Mesenteric fat pad (tissue), 1 donor: ENCODE data around the gene CREB5. TPM values are rescaled to one million over a fixed set of nuclear protein-coding genes. Genes with fewer than 3 reads are reported as not detected.
"Not testable (repeated sequence)": the region's sequence is repeated elsewhere in the genome, so short reads cannot be mapped to it uniquely, and the experiment has no call there.

Experiments
- DNase-seq: peaks from one replicate; pipeline ENCODE4 v3.0.0-alpha.2; 2020; ENCODE audit warnings: low spot score
- total RNA-seq: library from RNA; stranded (reverse); fragmentation: NEBNext Ultra II Directional; extraction: Animal tissue kit (Norgen Biotek cat#: 25700); gene quantifications from one replicate; pipeline ENCODE4 v1.2.1, GENCODE V29; 2021
- donor health status: DM: yes; HTN: yes; CAD: no.

CREB5 gene
- total RNA-seq, 1 donor from 2014 or later, result 45.3 TPM

- no peak for DNase-seq
These were observed 391.8 kb downstream of the CREB5 start for GRCh38 chr7:28804157-28804556.

DNA sequence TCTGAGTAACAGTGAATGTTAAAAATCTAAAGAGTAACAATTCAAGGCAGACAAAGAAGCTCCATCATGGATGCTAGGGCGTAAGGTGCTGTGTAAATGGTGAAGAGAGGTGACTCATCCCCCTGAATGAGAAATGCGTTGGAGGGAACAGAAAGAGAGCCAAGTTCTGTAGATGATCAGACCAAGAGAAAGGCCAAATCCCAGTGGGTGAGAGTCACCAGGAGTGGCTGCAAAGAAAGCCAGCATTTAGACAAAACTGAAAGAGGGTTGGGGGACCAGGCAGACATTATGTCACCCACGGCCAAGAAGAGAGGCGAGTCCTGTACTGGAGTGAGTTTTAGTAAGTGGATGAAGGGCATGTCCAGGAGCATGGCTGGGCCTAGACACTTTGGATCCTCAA, 392.7 kb downstream of the CREB5 start:
- no peak for DNase-seq

- DNase-seq, result no peak
These were observed 394.5 kb downstream of the CREB5 start for GRCh38 chr7:28806841-28807240.

DNA sequence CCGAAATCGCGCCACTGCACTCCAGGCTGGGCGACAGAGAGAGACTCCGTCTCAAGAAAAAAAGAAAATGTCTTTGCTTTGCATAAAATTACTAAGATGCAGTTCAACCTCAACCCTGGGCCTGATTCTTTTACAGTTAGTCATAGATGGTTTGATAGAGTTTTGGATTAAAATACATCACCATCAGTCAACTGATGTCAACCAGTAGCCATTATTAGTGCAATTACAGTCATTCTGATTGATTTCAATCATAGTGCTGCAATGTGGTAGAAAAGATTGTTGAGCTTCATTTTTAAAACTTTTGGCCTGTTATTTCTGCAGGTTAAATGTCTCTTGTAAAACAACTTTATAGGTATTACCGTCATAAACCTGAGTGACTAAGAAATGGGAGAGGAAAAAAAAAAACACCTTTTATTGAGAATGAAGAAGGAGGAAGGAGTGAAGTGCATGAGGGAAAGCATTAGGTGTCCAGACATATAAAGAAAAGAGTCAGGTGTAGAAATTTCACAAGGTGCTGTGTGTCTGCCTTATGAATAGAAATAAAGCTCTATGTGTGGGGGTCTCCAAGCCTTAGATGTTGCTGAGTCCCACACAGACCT, 395.2 kb downstream of the CREB5 start:
- DNase-seq, result no peak

DNA sequence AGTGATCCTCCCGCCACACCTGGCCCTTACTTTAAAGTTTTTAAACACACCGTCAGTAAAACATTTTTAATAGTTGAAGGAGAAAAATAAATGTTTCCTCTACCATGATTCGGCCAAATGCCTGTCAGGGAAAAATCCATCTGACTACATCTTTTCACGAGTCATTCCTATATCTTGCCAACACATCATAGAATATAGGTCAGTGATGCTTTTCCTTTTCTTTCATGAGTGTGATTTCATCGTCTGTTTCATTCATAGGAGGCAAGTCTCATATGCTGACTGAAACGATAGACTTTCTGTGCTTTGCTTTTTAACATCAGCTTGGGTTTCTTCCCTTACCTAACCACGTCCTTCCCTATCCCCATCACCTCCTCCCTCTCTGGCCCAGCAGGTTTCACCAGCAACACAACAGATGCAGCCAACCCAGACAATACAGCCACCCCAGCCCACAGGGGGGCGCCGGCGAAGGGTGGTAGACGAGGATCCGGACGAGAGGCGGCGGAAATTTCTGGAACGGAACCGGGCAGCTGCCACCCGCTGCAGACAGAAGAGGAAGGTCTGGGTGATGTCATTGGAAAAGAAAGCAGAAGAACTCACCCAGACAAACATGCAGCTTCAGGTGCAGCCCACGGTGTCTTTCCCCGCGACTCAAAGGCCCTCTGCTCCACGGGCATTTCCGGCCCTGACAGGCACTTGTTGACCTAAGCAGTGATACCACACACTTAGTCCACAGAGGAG, 396.6 kb downstream of the CREB5 start:
- DNase-seq, result no peak

GRCh38 chr7:28811008-28811407, 398.7 kb downstream of the CREB5 start:
- DNase-seq, result no peak

- DNase-seq, result no peak
These were observed 399.5 kb downstream of the CREB5 start for GRCh38 chr7:28811701-28812430.

- DNase-seq, result no peak
These were observed 400.3 kb downstream of the CREB5 start for GRCh38 chr7:28812616-28813015.

GRCh38 chr7:28813243-28813962, 401.1 kb downstream of the CREB5 start:
- no peak for DNase-seq

GRCh38 chr7:28815369-28815927, 403.1 kb downstream of the CREB5 start:
- DNase-seq, result no peak

GRCh38 chr7:28815928-28816373, 403.6 kb downstream of the CREB5 start:
- DNase-seq, result no peak

GRCh38 chr7:28818996-28819395, 406.7 kb downstream of the CREB5 start:
- no peak for DNase-seq

GRCh38 chr7:28823582-28823981, 411.3 kb downstream of the CREB5 start:
- DNase-seq, result no peak

GRCh38 chr7:28825817-28826448, 413.6 kb downstream of the CREB5 start:
- DNase-seq, result not testable (repeated sequence)

GRCh38 chr7:28830846-28831245, 418.5 kb downstream of the CREB5 start:
- no peak for DNase-seq

- DNase-seq, result no peak
These were observed 420.4 kb downstream of the CREB5 start for GRCh38 chr7:28832669-28833068.

- DNase-seq, result no peak
These were observed 423.5 kb downstream of the CREB5 start for GRCh38 chr7:28835800-28836199.

- no peak for DNase-seq
These were observed 424.4 kb downstream of the CREB5 start for GRCh38 chr7:28836716-28837115.

- no peak for DNase-seq
These were observed 424.9 kb downstream of the CREB5 start for GRCh38 chr7:28837216-28837615.

- no peak for DNase-seq
These were observed 428.3 kb downstream of the CREB5 start for GRCh38 chr7:28840592-28840995.

DNA sequence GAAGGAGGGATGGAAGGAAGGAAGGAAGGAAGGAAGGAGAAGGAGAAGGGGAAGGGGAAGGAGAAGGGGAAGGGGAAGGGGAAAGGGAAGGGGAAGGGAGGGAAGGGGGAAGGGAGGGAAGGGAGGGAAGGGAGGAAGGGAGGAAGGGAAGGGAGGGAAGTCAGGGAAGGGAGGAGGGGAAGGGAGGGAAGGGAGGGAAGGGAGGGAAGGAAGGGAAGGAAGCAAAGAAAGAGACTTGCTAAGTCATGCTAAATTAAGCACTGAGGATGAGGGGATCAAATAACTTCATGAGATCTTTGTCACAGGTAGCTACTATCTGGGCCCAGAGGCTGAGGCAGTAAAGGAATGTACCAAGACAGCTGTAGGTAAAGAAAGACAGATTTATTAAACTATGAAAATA, 429.4 kb downstream of the CREB5 start:
- no peak for DNase-seq
